ENCODE results near the gene UBE2E3.

The UBE2E3 gene

DNA sequence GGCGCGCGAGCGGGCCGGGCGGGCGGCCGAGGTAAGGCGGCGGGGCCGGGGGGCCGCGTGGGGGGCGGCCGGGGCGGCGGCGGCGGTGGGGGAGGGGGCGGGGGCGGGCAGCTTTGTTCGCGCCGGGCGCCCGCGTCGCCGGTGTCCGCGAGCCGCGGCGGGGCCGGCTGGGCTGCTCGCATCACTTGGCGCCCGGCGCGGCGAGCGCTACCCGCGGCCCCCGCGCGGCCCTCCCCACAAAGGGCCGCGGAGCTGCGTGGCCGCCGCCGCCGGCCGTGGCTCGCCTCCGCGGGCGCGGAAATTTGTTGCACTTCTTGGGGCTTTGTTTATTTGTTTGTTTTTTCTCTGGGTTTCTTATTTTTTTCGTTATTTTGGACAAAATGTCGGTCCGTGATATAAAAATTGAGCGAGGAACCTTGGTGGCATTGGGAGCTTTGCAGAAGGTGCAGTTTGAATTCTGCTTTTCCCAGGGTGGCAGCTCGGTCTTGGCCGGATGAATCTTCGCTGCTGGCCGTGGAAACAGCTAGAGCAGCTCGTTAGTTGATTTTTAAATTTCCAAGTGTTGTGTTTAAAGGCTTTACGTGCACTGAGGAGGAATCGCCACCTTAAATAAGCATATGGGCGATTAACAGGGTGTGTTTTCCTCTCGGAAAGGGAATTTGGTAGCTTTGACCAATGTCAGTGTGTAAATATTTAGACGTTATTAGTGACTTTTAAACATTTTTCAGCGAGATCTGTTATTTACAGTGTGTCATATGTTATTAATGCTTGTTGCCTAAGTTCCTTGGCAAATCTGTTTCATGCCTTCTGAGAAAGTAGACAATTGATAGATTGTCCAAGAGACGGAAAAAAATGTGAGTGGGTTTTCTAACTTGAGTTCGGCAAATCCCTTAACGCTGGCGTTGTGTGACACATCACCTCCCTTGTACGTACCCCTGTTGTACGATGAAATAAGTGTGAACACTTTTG is 822 bp downstream of the UBE2E3 start:
- TF ChIP-seq, protein P1, sequence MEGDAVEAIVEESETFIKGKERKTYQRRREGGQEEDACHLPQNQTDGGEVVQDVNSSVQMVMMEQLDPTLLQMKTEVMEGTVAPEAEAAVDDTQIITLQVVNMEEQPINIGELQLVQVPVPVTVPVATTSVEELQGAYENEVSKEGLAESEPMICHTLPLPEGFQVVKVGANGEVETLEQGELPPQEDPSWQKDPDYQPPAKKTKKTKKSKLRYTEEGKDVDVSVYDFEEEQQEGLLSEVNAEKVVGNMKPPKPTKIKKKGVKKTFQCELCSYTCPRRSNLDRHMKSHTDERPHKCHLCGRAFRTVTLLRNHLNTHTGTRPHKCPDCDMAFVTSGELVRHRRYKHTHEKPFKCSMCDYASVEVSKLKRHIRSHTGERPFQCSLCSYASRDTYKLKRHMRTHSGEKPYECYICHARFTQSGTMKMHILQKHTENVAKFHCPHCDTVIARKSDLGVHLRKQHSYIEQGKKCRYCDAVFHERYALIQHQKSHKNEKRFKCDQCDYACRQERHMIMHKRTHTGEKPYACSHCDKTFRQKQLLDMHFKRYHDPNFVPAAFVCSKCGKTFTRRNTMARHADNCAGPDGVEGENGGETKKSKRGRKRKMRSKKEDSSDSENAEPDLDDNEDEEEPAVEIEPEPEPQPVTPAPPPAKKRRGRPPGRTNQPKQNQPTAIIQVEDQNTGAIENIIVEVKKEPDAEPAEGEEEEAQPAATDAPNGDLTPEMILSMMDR (IDR thresholded peaks at IDR 0.05; ENCODE audit: insufficient read depth, low read length, missing control alignments), result no peak
- POLR2A ChIA-PET, result interaction anchor here (0.6 to 1.5 kb wide), 4 partner anchors 12 to 359 kb away, joined by 3 to 5 read pairs (median 3); no protein-coding TSS in a partner anchor
- no peak for DNase-seq (ENCODE audit: low read depth, low spot score)
- CTCF ChIA-PET, result interaction anchor here (0.7 to 3.7 kb wide), 18 partner anchors 8 to 858 kb away, joined by 3 to 26 read pairs (median 4); no protein-coding TSS in a partner anchor
- H3K4me3 ChIP-seq (ENCODE audit: low read depth, low read length), result peak overlapping the region; percentile 77

DNA sequence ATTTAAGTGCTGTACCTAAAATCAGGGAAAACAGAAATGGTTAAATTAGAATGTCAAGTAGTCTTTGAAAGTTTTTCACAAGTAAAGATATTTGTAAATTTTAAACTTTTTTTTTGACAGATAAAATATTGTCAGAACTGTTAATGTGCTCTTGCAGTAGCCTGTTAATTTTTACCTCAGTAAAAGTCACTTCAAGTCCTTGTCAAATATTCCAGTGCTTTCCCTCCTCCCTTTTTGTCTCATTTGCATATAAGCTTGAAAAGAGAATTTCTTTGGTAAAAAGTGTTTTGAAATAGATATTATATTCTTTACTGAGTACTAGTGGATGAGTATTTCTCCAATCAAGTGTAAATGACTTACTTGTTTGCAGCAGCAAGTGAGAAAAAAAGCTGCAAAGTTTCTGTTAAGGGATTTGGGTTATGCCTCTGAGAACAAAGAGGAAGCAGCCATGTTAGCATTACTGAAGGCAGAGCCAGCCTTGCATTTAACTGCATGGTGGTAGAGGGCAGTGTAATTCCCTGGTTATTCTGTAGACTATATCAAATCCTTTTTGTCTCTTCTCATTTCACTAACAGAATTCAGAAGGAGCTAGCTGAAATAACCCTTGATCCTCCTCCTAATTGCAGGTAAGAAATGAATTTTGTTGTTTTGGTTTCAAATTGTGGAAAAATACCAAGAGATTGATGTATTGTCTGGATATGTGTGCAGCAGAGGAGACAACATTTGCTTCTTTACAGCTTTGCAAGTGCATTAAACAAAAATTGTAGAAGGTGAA is 3.2 kb downstream of the UBE2E3 start:
- no peak for DNase-seq (ENCODE audit: low read depth, low spot score)
- CTCF ChIA-PET, result interaction anchor here (0.6 to 1.9 kb wide), 5 partner anchors 12 to 859 kb away, joined by 3 to 12 read pairs (median 4); no protein-coding TSS in a partner anchor
- TF ChIP-seq, protein P1 (IDR thresholded peaks at IDR 0.05; ENCODE audit: insufficient read depth, low read length, missing control alignments), result peak; percentile 38
- peak overlapping the region; percentile 20; the same call in 1 of the 2 replicates for H3K4me3 ChIP-seq (ENCODE audit: low read depth, low read length)
- POLR2A ChIA-PET, result interaction anchor here (0.6 kb wide), 1 partner anchor 115 kb away, joined by 3 read pairs; no protein-coding TSS in a partner anchor

DNA sequence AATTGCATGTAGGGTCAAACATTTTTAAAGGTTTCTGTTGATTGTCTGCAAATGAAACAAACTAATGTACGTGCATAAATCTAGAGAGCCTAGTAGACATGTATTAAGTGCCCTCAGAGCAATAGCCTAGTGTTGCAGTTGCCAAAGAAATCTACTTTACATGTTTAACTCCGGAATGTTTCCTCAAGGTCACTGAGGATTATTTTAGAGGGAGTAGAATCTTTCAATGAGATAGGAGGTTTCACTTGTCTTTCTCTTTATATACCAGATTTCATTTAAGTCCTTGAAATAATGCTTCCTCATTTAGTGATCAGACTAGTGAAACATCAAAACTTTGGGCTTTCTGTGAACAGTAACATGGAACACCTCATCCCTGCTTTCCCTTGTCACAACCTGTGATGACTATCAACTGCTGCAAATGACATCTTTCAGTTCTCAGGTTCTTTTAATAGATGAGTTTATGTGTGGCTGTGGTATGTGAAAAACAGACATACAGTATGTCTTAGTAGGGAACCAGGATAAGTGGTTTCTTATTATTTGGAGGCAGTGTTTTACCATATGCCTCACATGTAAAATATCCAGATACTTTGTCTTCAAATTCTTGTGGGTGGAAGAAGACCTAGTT is 5.5 kb downstream of the UBE2E3 start:
- POLR2A ChIA-PET, result no interaction called here
- no peak overlapping the region for H3K4me3 ChIP-seq (ENCODE audit: low read depth, low read length)
- no peak for DNase-seq (ENCODE audit: low read depth, low spot score)
- TF ChIP-seq, protein P1 (IDR thresholded peaks at IDR 0.05; ENCODE audit: insufficient read depth, low read length, missing control alignments), result no peak
- CTCF ChIA-PET, result no interaction called here

DNA sequence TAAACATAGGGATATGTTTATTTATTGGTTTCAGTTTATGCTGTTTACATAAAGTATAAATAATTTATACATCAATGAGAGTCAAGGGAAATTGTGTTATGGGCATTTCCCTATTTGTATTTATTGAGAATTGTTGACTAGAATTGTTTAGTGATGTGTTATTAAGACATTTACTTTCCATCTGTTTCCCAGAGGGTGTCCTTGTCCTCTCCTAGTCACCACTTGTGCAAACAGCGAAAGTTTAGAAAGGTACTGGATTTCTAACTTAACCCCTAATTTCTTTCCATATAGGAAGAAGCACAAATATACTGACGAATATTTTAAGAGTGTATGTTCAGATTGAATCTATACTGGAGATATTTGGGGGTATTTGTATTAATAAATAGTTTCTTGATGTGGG is 6.7 kb downstream of the UBE2E3 start:
- no peak for DNase-seq (ENCODE audit: low read depth, low spot score)
- ChIA-PET CTCF (no interaction called here), POLR2A (no interaction called here)
- H3K4me3 ChIP-seq (ENCODE audit: low read depth, low read length), result no peak overlapping the region
- TF ChIP-seq, protein P1 (IDR thresholded peaks at IDR 0.05; ENCODE audit: insufficient read depth, low read length, missing control alignments), result no peak

DNA sequence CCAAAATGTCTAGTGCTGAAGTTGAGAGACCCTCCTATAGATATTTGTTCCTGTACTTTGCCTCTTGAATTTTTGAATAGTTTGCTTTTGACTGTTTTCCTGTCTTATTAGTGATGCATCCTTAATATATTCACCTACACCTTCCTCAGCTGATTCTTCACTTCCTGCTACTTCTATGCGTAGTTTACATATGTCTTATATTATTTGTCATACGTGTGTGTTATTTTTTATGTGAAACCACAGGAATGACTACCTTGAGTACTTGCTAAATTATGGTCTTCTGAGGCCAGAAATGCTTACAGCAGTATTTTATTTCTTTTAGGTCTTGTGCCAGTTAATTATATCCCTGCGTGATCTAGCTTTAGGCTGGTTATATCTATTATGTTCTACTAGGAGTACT is 9.9 kb downstream of the UBE2E3 start:
- POLR2A ChIA-PET, result no interaction called here
- TF ChIP-seq, protein P1 (IDR thresholded peaks at IDR 0.05; ENCODE audit: insufficient read depth, low read length, missing control alignments), result no peak
- CTCF ChIA-PET, result interaction anchor here (0.8 to 2.0 kb wide), 4 partner anchors 8 to 750 kb away, joined by 3 to 14 read pairs (median 6); partner anchors contain the start of gene UBE2E3
- no peak overlapping the region for H3K4me3 ChIP-seq (ENCODE audit: low read depth, low read length)
- no peak for DNase-seq (ENCODE audit: low read depth, low spot score)
